PC-3 (cell line): ENCODE measurements around the gene KIF5C. TPM values are rescaled to one million over a fixed set of nuclear protein-coding genes. Genes with fewer than 3 reads are reported as not detected.

Experiments used
- ATAC-seq: fragments of 200-7000 bp; cut with Tn5 transposase; 2 replicates; pipeline ENCODE4 v1.9.1; 2020; ENCODE audit warnings: mild to moderate bottlenecking, moderate library complexity
- BruUV-seq: library from RNA; stranded (reverse); fragments of 400-500 nt; replicated peaks from 2 replicates; lab custom pipeline; 2021; lab: Mats Ljungman, UMichigan
- CTCF ChIA-PET: fragments of 300-600 bp; sonication (Branson Sonifier 250); formaldehyde crosslinking; loops from one replicate; lab custom pipeline; 2022; ENCODE audit warnings: antibody characterized with exemption; lab: Charles Lee
- POLR2A ChIA-PET: fragments of 300-600 bp; sonication (Branson Sonifier 250); formaldehyde crosslinking; loops from one replicate; lab custom pipeline; 2022; ENCODE audit warnings: antibody characterized with exemption; ENCODE audit not compliant: unreplicated experiment; lab: Charles Lee
- DNase-seq: peaks from one replicate; pipeline ENCODE4 v3.0.0-alpha.2; 2015
- H2AFZ ChIP-seq: fragments of 300-600 bp; sonication (generic); 2 replicates; pipeline ENCODE4 v1.6.0; 2016; ENCODE audit warnings: antibody characterized with exemption, low read length
- H3F3A ChIP-seq: fragments of 300-600 bp; sonication (generic); one replicate; pipeline ENCODE4 v1.6.0; 2017; ENCODE audit warnings: antibody characterized with exemption, low read length, control low read depth, mild to moderate bottlenecking; ENCODE audit not compliant: unreplicated experiment
- H3K27ac ChIP-seq: fragments of 300-600 bp; sonication (generic); 2 replicates; pipeline ENCODE4 v1.5.1; 2016; ENCODE audit warnings: mild to moderate bottlenecking, low read length
- H3K27me3 ChIP-seq: fragments of 300-600 bp; sonication (generic); 2 replicates; pipeline ENCODE4 v1.6.1; 2016; ENCODE audit warnings: low read length, mixed read lengths
- H3K36me3 ChIP-seq: fragments of 300-600 bp; sonication (generic); 2 replicates; pipeline ENCODE4 v1.6.1; 2016; ENCODE audit warnings: low read depth, mixed run types, low read length, mixed read lengths
- H3K4me1 ChIP-seq: fragments of 300-600 bp; sonication (generic); 2 replicates; pipeline ENCODE4 v1.5.1; 2016; ENCODE audit warnings: low read length; ENCODE audit not compliant: insufficient read depth
- H3K4me2 ChIP-seq: fragments of 300-600 bp; sonication (generic); 2 replicates; pipeline ENCODE4 v1.6.0; 2016; ENCODE audit warnings: low read length
- H3K4me3 ChIP-seq: fragments of 300-600 bp; sonication (generic); 2 replicates; pipeline ENCODE4 v1.5.1; 2016; ENCODE audit warnings: mild to moderate bottlenecking, low read length, mixed read lengths
- H3K79me2 ChIP-seq: fragments of 300-600 bp; sonication (generic); 2 replicates; pipeline ENCODE4 v1.6.1; 2017; ENCODE audit warnings: low read length, mixed read lengths
- H3K9ac ChIP-seq: fragments of 300-600 bp; sonication (generic); 2 replicates; pipeline ENCODE4 v1.6.0; 2016; ENCODE audit warnings: mild to moderate bottlenecking, low read length
- H3K9me2 ChIP-seq: fragments of 300-600 bp; sonication (generic); replicated peaks from 2 replicates; pipeline ENCODE4 v1.6.1; 2016; ENCODE audit warnings: mixed run types, low read length, mixed read lengths
- H3K9me3 ChIP-seq: fragments of 300-600 bp; sonication (generic); 2 replicates; pipeline ENCODE4 v1.6.1; 2016; ENCODE audit warnings: low read length, mixed read lengths
- H4K20me1 ChIP-seq: fragments of 300-600 bp; sonication (generic); 2 replicates; pipeline ENCODE4 v1.6.1; 2016; ENCODE audit warnings: low read length, mixed read lengths
- CTCF ChIP-seq: fragments of 300-600 bp; sonication (generic); conservative IDR thresholded peaks from 2 replicates; pipeline ENCODE4 v1.5.1; 2017; ENCODE audit warnings: antibody characterized with exemption, low read depth, mild to moderate bottlenecking, low read length
- EZH2 ChIP-seq: fragments of 300-600 bp; sonication (generic); IDR thresholded peaks from one replicate; pipeline ENCODE4 v1.6.1; 2017; ENCODE audit warnings: antibody characterized with exemption, mild to moderate bottlenecking, low read length; ENCODE audit not compliant: unreplicated experiment
- EZH2phosphoT487 ChIP-seq: fragments of 300-600 bp; sonication (generic); IDR thresholded peaks from 2 replicates; pipeline ENCODE4 v1.6.1; 2018; ENCODE audit warnings: mild to moderate bottlenecking, antibody characterized with exemption, low read length, borderline replicate concordance
- intact Hi-C: fragments of 100-400 bp; cut with micrococcal nuclease; formaldehyde crosslinking; loops from 2 replicates; pipeline ENCODE4 v1.9.0; 2023
- total RNA-seq: library from RNA; depleted of rRNA; stranded (reverse); fragments of >200 nt; gene quantifications from 2 replicates; pipeline ENCODE4 v1.2.3, GENCODE V29; 2014

The KIF5C gene
- total RNA-seq, 1 experiment from 2014 or later = 4.0 TPM

GRCh38 chr2:149055751-149056150 lies 180.7 kb downstream of the KIF5C start:
- no peak overlapping the region for H2AFZ ChIP-seq
- DNase-seq (peak; percentile 20), ATAC-seq (no peak)
- no peaks in the 10 kb centered on the region for H3F3A ChIP-seq
- BruUV-seq = no TSS peak
- POLR2A ChIA-PET = no interaction called here
- H3K9ac ChIP-seq = no peak overlapping the region
- intact Hi-C loops = no loop called here
- no peaks in the 10 kb centered on the region for H3K36me3 ChIP-seq
- no peak for TF ChIP-seq EZH2phosphoT487
- TF ChIP-seq EZH2 = no peak
- TF ChIP-seq CTCF = no peak
- H3K9me3 ChIP-seq = no peaks in the 10 kb centered on the region
- H3K27ac ChIP-seq = no peak overlapping the region
- H3K9me2 ChIP-seq = no peaks in the 10 kb centered on the region
- no peak overlapping the region for H3K4me3 ChIP-seq
- H3K27me3 ChIP-seq = peaks cover 30% of the 10 kb centered on the region; the same call in 1 of the 2 replicates
- no peak overlapping the region for H3K4me2 ChIP-seq
- no peaks in the 10 kb centered on the region for H3K79me2 ChIP-seq
- H4K20me1 ChIP-seq = no peaks in the 10 kb centered on the region
- no peaks in the 10 kb centered on the region for H3K4me1 ChIP-seq
- CTCF ChIA-PET = no interaction called here

GRCh38 chr2:149056541-149057255 lies 181.7 kb downstream of the KIF5C start:
- TF ChIP-seq EZH2 (no peak), EZH2phosphoT487 (no peak), CTCF (no peak)
- Histone ChIP-seq H3K9ac (no peak overlapping the region), H3K4me1 (no peaks in the 10 kb centered on the region), H2AFZ (no peak overlapping the region), H3F3A (no peaks in the 10 kb centered on the region), H3K9me3 (no peaks in the 10 kb centered on the region), H3K4me2 (no peak overlapping the region), H4K20me1 (no peaks in the 10 kb centered on the region), H3K36me3 (no peaks in the 10 kb centered on the region), H3K4me3 (no peak overlapping the region), H3K27ac (no peak overlapping the region), H3K27me3 (peaks cover 30% of the 10 kb centered on the region; the same call in 1 of the 2 replicates), H3K9me2 (no peaks in the 10 kb centered on the region), H3K79me2 (no peaks in the 10 kb centered on the region)
- POLR2A ChIA-PET = no interaction called here
- intact Hi-C loops = no loop called here
- ATAC-seq (no peak), DNase-seq (no peak)
- no TSS peak for BruUV-seq
- CTCF ChIA-PET = no interaction called here

GRCh38 chr2:149057401-149057800 lies 182.4 kb downstream of the KIF5C start:
- H3K27me3 ChIP-seq = peaks cover 30% of the 10 kb centered on the region; the same call in 1 of the 2 replicates
- ChIA-PET CTCF (no interaction called here), POLR2A (no interaction called here)
- H2AFZ ChIP-seq = no peak overlapping the region
- no peak overlapping the region for H3K27ac ChIP-seq
- no peaks in the 10 kb centered on the region for H3K9me2 ChIP-seq
- no peaks in the 10 kb centered on the region for H3K4me1 ChIP-seq
- no peaks in the 10 kb centered on the region for H3K36me3 ChIP-seq
- DNase-seq (no peak), ATAC-seq (no peak)
- no TSS peak for BruUV-seq
- H3K4me2 ChIP-seq = no peak overlapping the region
- H3K9me3 ChIP-seq = no peaks in the 10 kb centered on the region
- intact Hi-C loops = no loop called here
- no peaks in the 10 kb centered on the region for H4K20me1 ChIP-seq
- TF ChIP-seq EZH2 = no peak
- no peak for TF ChIP-seq CTCF
- no peak for TF ChIP-seq EZH2phosphoT487
- H3K9ac ChIP-seq = no peak overlapping the region
- H3K4me3 ChIP-seq = no peak overlapping the region
- H3K79me2 ChIP-seq = no peaks in the 10 kb centered on the region
- H3F3A ChIP-seq = no peaks in the 10 kb centered on the region
